ENCODE measurements around the gene AAK1.

AAK1 gene

GRCh38 chr2:69621440-69621839, 22.1 kb downstream of the AAK1 start:
- DNase-seq (ENCODE audit: extremely low read depth, low read depth): no peak
- TF ChIP-seq CTCF (IDR thresholded peaks at IDR 0.05; ENCODE audit: low read depth, low read length, missing control alignments): no peak
- no peak overlapping the region for H3K4me3 ChIP-seq (replicated peaks; ENCODE audit: low read depth, low read length)

- no peak for TF ChIP-seq CTCF (IDR thresholded peaks at IDR 0.05; ENCODE audit: low read depth, low read length, missing control alignments)
- no peak overlapping the region for H3K4me3 ChIP-seq (replicated peaks; ENCODE audit: low read depth, low read length)
- DNase-seq (ENCODE audit: extremely low read depth, low read depth): no peak
Observed at GRCh38 chr2:69620870-69621269, 22.7 kb downstream of the AAK1 start.

- no peak for TF ChIP-seq CTCF (IDR thresholded peaks at IDR 0.05; ENCODE audit: low read depth, low read length, missing control alignments)
- DNase-seq (ENCODE audit: extremely low read depth, low read depth): no peak
- H3K4me3 ChIP-seq (replicated peaks; ENCODE audit: low read depth, low read length): no peak overlapping the region
Observed at GRCh38 chr2:69619725-69620124, 23.8 kb downstream of the AAK1 start.

- DNase-seq (ENCODE audit: extremely low read depth, low read depth): no peak
- H3K4me3 ChIP-seq (replicated peaks; ENCODE audit: low read depth, low read length): no peak overlapping the region
- no peak for TF ChIP-seq CTCF (IDR thresholded peaks at IDR 0.05; ENCODE audit: low read depth, low read length, missing control alignments)
Observed at GRCh38 chr2:69618362-69618761, 25.2 kb downstream of the AAK1 start.

GRCh38 chr2:69617744-69618143, 25.8 kb downstream of the AAK1 start:
- TF ChIP-seq CTCF (IDR thresholded peaks at IDR 0.05; ENCODE audit: low read depth, low read length, missing control alignments): no peak
- H3K4me3 ChIP-seq (replicated peaks; ENCODE audit: low read depth, low read length): no peak overlapping the region
- no peak for DNase-seq (ENCODE audit: extremely low read depth, low read depth)

- no peak overlapping the region for H3K4me3 ChIP-seq (replicated peaks; ENCODE audit: low read depth, low read length)
- no peak for DNase-seq (ENCODE audit: extremely low read depth, low read depth)
- TF ChIP-seq CTCF (IDR thresholded peaks at IDR 0.05; ENCODE audit: low read depth, low read length, missing control alignments): no peak
Observed at GRCh38 chr2:69616755-69617154, 26.8 kb downstream of the AAK1 start.

GRCh38 chr2:69615969-69616368, 27.6 kb downstream of the AAK1 start:
- no peak for TF ChIP-seq CTCF (IDR thresholded peaks at IDR 0.05; ENCODE audit: low read depth, low read length, missing control alignments)
- H3K4me3 ChIP-seq (replicated peaks; ENCODE audit: low read depth, low read length): no peak overlapping the region
- DNase-seq (ENCODE audit: extremely low read depth, low read depth): no peak

All from HFF-Myc (cell line).